HepG2 (cell line): ENCODE results near the gene ZNF429. TPM values are rescaled to one million over a fixed set of nuclear protein-coding genes. Genes with fewer than 3 reads are reported as not detected.

ENCODE experiments used
- ATF5 ChIP-seq: sonication (generic); formaldehyde crosslinking; IDR thresholded peaks from 2 replicates; pipeline ENCODE4 v1.4.0; 2020; ENCODE audit warnings: mild to moderate bottlenecking, low read depth, missing genetic modification reagents
- CENPT ChIP-seq: sonication (generic); formaldehyde crosslinking; IDR thresholded peaks from 2 replicates; pipeline ENCODE4 v1.8.0; 2022; ENCODE audit warnings: low read depth, mild to moderate bottlenecking, moderate library complexity, missing genetic modification reagents
- IRF9 ChIP-seq: sonication (generic); formaldehyde crosslinking; IDR thresholded peaks from 2 replicates; pipeline ENCODE4 v1.8.0; 2022; ENCODE audit warnings: missing genetic modification reagents, mild to moderate bottlenecking, borderline replicate concordance
- NFIC ChIP-seq: IDR thresholded peaks from 2 replicates; pipeline ENCODE4 v1.6.1; 2012; ENCODE audit warnings: mild to moderate bottlenecking, low read length, inconsistent platforms
- PHF5A ChIP-seq: IDR thresholded peaks from one replicate; pipeline ENCODE4 v1.6.1; 2018; ENCODE audit warnings: low read depth, missing genetic modification reagents; ENCODE audit not compliant: unreplicated experiment
- RELA ChIP-seq: sonication (generic); formaldehyde crosslinking; IDR thresholded peaks from 2 replicates; pipeline ENCODE4 v1.4.0; 2020; ENCODE audit warnings: missing genetic modification reagents
- REXO4 ChIP-seq: sonication (generic); formaldehyde crosslinking; IDR thresholded peaks from 2 replicates; pipeline ENCODE4 v1.8.0; 2022; ENCODE audit warnings: missing genetic modification reagents, mild to moderate bottlenecking, borderline replicate concordance
- RNF219 ChIP-seq: sonication (generic); formaldehyde crosslinking; IDR thresholded peaks from 2 replicates; pipeline ENCODE4 v1.5.0; 2020; ENCODE audit warnings: mild to moderate bottlenecking, missing genetic modification reagents
- SKI ChIP-seq: fragments of 450-650 bp; IDR thresholded peaks from one replicate; pipeline ENCODE4 v1.6.1; 2018; ENCODE audit warnings: mild to moderate bottlenecking; ENCODE audit not compliant: partially characterized antibody
- SRSF9 ChIP-seq: fragments of 200-400 bp; formaldehyde crosslinking; IDR thresholded peaks from 2 replicates; pipeline ENCODE4 v1.6.1; 2018; ENCODE audit warnings: borderline replicate concordance, mild to moderate bottlenecking, low read depth, low read length; ENCODE audit not compliant: insufficient read depth, poor library complexity, severe bottlenecking
- ZFP37 ChIP-seq: sonication (generic); formaldehyde crosslinking; IDR thresholded peaks from 2 replicates; pipeline ENCODE4 v1.4.0; 2020; ENCODE audit warnings: missing genetic modification reagents, borderline replicate concordance
- ZFP41 ChIP-seq: sonication (generic); formaldehyde crosslinking; IDR thresholded peaks from 2 replicates; pipeline ENCODE4 v1.4.0; 2020; ENCODE audit warnings: mild to moderate bottlenecking, missing genetic modification reagents, borderline replicate concordance
- ZNF354B ChIP-seq: sonication (generic); formaldehyde crosslinking; IDR thresholded peaks from 2 replicates; pipeline ENCODE4 v1.8.0; 2022; ENCODE audit warnings: mild to moderate bottlenecking, missing genetic modification reagents
- ZNF510 ChIP-seq: sonication (generic); formaldehyde crosslinking; IDR thresholded peaks from 2 replicates; pipeline ENCODE4 v1.4.0; 2020; ENCODE audit warnings: low read depth, mild to moderate bottlenecking, missing genetic modification reagents
- ZNF530 ChIP-seq: sonication (generic); formaldehyde crosslinking; IDR thresholded peaks from 2 replicates; pipeline ENCODE4 v1.5.0; 2020; ENCODE audit warnings: low read depth, mild to moderate bottlenecking, missing genetic modification reagents
- ZNF563 ChIP-seq: sonication (generic); formaldehyde crosslinking; IDR thresholded peaks from 2 replicates; pipeline ENCODE4 v1.8.0; 2022; ENCODE audit warnings: mild to moderate bottlenecking, moderate library complexity, missing genetic modification reagents
- ZNF570 ChIP-seq: sonication (generic); formaldehyde crosslinking; IDR thresholded peaks from 2 replicates; pipeline ENCODE4 v1.4.0; 2020; ENCODE audit warnings: mild to moderate bottlenecking, missing genetic modification reagents, borderline replicate concordance
- ZNF577 ChIP-seq: sonication (generic); formaldehyde crosslinking; IDR thresholded peaks from 2 replicates; pipeline ENCODE4 v1.4.0; 2020; ENCODE audit warnings: mild to moderate bottlenecking, low read depth, missing genetic modification reagents, borderline replicate concordance
- ZNF660 ChIP-seq: sonication (generic); formaldehyde crosslinking; IDR thresholded peaks from 2 replicates; pipeline ENCODE4 v1.5.1; 2020; ENCODE audit warnings: mild to moderate bottlenecking, low read depth, missing genetic modification reagents, borderline replicate concordance
- ZNF704 ChIP-seq: sonication (generic); formaldehyde crosslinking; IDR thresholded peaks from 2 replicates; pipeline ENCODE4 v1.8.1; 2023; ENCODE audit warnings: mild to moderate bottlenecking, inconsistent platforms, moderate library complexity, missing genetic modification reagents, borderline replicate concordance
- ZNF775 ChIP-seq: sonication (generic); formaldehyde crosslinking; IDR thresholded peaks from 2 replicates; pipeline ENCODE4 v1.4.0; 2020; ENCODE audit warnings: missing genetic modification reagents, mild to moderate bottlenecking, moderate library complexity, borderline replicate concordance
- ZSCAN9 ChIP-seq: IDR thresholded peaks from 2 replicates; pipeline ENCODE4 v1.6.1; 2016; ENCODE audit warnings: borderline replicate concordance
- ZZZ3 ChIP-seq: sonication (generic); formaldehyde crosslinking; IDR thresholded peaks from 2 replicates; pipeline ENCODE4 v1.4.0; 2020; ENCODE audit warnings: missing genetic modification reagents, mild to moderate bottlenecking, borderline replicate concordance
- polyA plus RNA-seq, 8 experiments: library from polyadenylated mRNA; depleted of rRNA in 3 of 8; stranded (reverse) in 7 of 8; unstranded in 1 of 8; fragments of >200 nt; fragmentation: Illumina TruSeq in 4 of 8; extraction: Trizol in 4 of 8; gene quantifications; 2 replicates each; pipeline versions ENCODE4 v1.2.1 to v1.2.3, GENCODE V29; 2011 to 2016; ENCODE audit warnings: low read depth in 4 of 8, missing spikeins in 1 of 8, mixed read lengths in 1 of 8; ENCODE audit not compliant: insufficient read depth in 1 of 8
- total RNA-seq, 5 experiments: library from RNA; depleted of rRNA; stranded (reverse); fragments of >200 nt; fragmentation: Illumina TruSeq; extraction: Trizol; gene quantifications; 2 replicates each; pipeline ENCODE4 v1.2.3, GENCODE V29; 2016; ENCODE audit warnings: low read depth in 1 of 5

The ZNF429 gene
- total and polyA plus RNA-seq, 2 of the 13 experiments (the other 11 are each of a cell fraction or from before 2014, with no cell fraction given): 3.3 to 3.4 TPM

- TF ChIP-seq NFIC (no peak), ZFP41 (CRISPR knock-in tag) (no peak), ZNF775 (CRISPR knock-in tag) (no peak), ZNF354B (CRISPR knock-in tag) (no peak), ZNF510 (CRISPR knock-in tag) (no peak), RELA (CRISPR knock-in tag) (no peak), SKI (no peak), ZFP37 (CRISPR knock-in tag) (no peak), ZNF530 (CRISPR knock-in tag) (no peak), IRF9 (CRISPR knock-in tag) (no peak), ZZZ3 (no peak), ZNF660 (no peak), ZNF570 (CRISPR knock-in tag) (no peak), ATF5 (CRISPR knock-in tag) (no peak), ZNF704 (CRISPR knock-in tag) (no peak), ZNF563 (CRISPR knock-in tag) (0 out of 2 replicates have a peak, but pooled peaks have one; percentile 27), ZSCAN9 (CRISPR knock-in tag) (no peak), SRSF9 (no peak), PHF5A (CRISPR knock-in tag) (no peak), CENPT (no peak), REXO4 (CRISPR knock-in tag) (no peak), RNF219 (no peak), ZNF577 (CRISPR knock-in tag) (no peak)
Measured at GRCh38 chr19:21505459-21506451, at the start of gene ZNF429 (continued).
